K562 (cell line): ENCODE results near the gene TMEM50B. TPM values are rescaled to one million over a fixed set of nuclear protein-coding genes. Genes with fewer than 3 reads are reported as not detected.

Experiments
- ATAC-seq: fragments of 200-7000 bp; cut with Tn5 transposase; 3 replicates; pipeline ENCODE4 v1.9.1; 2020; ENCODE audit warnings: moderate library complexity
- BruUV-seq: library from RNA; stranded (reverse); fragments of 400-500 nt; replicated peaks from 2 replicates; lab custom pipeline; 2021; lab: Mats Ljungman, UMichigan
- CTCF ChIA-PET: fragments of 300-600 bp; formaldehyde crosslinking; extraction: SDS; loops from one replicate; lab custom pipeline; 2021; ENCODE audit warnings: low intra/inter-chr PET ratio; lab: Yijun Ruan, JAX
- POLR2A ChIA-PET: fragments of 300-600, 350-650 bp; sonication (Branson Sonifier 250); formaldehyde crosslinking; extraction: SDS; loops from one replicate; lab custom pipeline; 2021; ENCODE audit warnings: antibody characterized with exemption, inconsistent platforms; lab: Yijun Ruan, JAX
- DNase-seq, 4 experiments: peaks; one replicate each; pipeline versions ENCODE4 v3.0.0 to v3.0.0-alpha.2; 2011 to 2018; ENCODE audit warnings: low spot score in 3 of 4, mixed read lengths in 3 of 4; ENCODE audit errors: extremely low read depth in 1 of 4
- FAIRE-seq: peaks from 2 replicates; lab custom pipeline; 2011; peaks lifted over from hg19 to GRCh38; lab: Jason Lieb, UNC
- H2AFZ ChIP-seq: 2 replicates; pipeline ENCODE4 v1.6.0; 2011; ENCODE audit warnings: low read depth, low read length, control low read depth, inconsistent platforms
- H3K27ac ChIP-seq: fragments of 200-600 bp; 3 replicates; pipeline ENCODE4 v1.8.0; 2011; ENCODE audit warnings: low read depth, mild to moderate bottlenecking, control low read depth, inconsistent platforms, low read length, moderate library complexity, mixed read lengths; ENCODE audit errors: extremely low read depth
- H3K27me3 ChIP-seq, 2 experiments: fragments of 300-600 bp in 1 of 2; 2 replicates in 1 of 2; 3 replicates in 1 of 2; pipeline versions ENCODE4 v1.6.0 to v1.8.0; 2011; ENCODE audit warnings: inconsistent platforms in 2 of 2, low read length in 2 of 2, mild to moderate bottlenecking in 1 of 2, mixed read lengths in 1 of 2, moderate library complexity in 1 of 2; ENCODE audit not compliant: control insufficient read depth in 2 of 2, insufficient read depth in 2 of 2
- H3K36me3 ChIP-seq: fragments of 300-600 bp; 3 replicates; pipeline ENCODE4 v1.8.0; 2011; ENCODE audit warnings: mild to moderate bottlenecking, low read length, inconsistent platforms; ENCODE audit not compliant: control insufficient read depth, insufficient read depth
- H3K4me1 ChIP-seq, 2 experiments: fragments of 200-600 bp in 1 of 2; replicated peaks in 1 of 2; 2 replicates in 1 of 2; 3 replicates in 1 of 2; pipeline versions ENCODE4 v1.5.1 to v1.8.0; 2011; ENCODE audit warnings: inconsistent platforms in 2 of 2, low read length in 2 of 2, mild to moderate bottlenecking in 1 of 2, mixed read lengths in 1 of 2, moderate library complexity in 1 of 2; ENCODE audit not compliant: control insufficient read depth in 2 of 2, insufficient read depth in 2 of 2
- H3K4me2 ChIP-seq: 2 replicates; pipeline ENCODE4 v1.6.1; 2011; ENCODE audit warnings: low read length, control low read depth, inconsistent platforms, mixed read lengths; ENCODE audit not compliant: insufficient read depth
- H3K4me3 ChIP-seq: fragments of 200-600 bp; sonication (generic), shearing (Covaris generic); 2 replicates; pipeline ENCODE4 v1.5.1; 2016; ENCODE audit warnings: control low read depth, inconsistent platforms
- H3K79me2 ChIP-seq: fragments of 200-600 bp; 3 replicates; pipeline ENCODE4 v1.8.0; 2011; ENCODE audit warnings: low read length, inconsistent platforms; ENCODE audit not compliant: control insufficient read depth, insufficient read depth
- H3K9ac ChIP-seq, 2 experiments: 2 replicates each; pipeline versions ENCODE4 v1.6.0 to v1.6.1; 2011; ENCODE audit warnings: low read depth in 2 of 2, low read length in 2 of 2, control low read depth in 1 of 2, inconsistent platforms in 1 of 2, mild to moderate bottlenecking in 1 of 2, mixed read lengths in 1 of 2; ENCODE audit not compliant: insufficient read depth in 1 of 2
- H3K9me1 ChIP-seq: one replicate; pipeline ENCODE4 v1.6.0; 2011; ENCODE audit warnings: inconsistent platforms, mild to moderate bottlenecking, low read length, moderate library complexity; ENCODE audit not compliant: control insufficient read depth, insufficient read depth
- H3K9me3 ChIP-seq: replicated peaks from 2 replicates; pipeline ENCODE4 v1.5.1; 2011; ENCODE audit warnings: low read depth, low read length, inconsistent platforms; ENCODE audit not compliant: control insufficient read depth, insufficient read depth
- H4K20me1 ChIP-seq: replicated peaks from 2 replicates; pipeline ENCODE4 v1.6.1; 2011; ENCODE audit warnings: low read length, inconsistent platforms, mixed read lengths; ENCODE audit not compliant: control insufficient read depth, insufficient read depth
- ELF2 ChIP-seq: fragments of 250-450 bp; sonication (Bioruptor Pico); IDR thresholded peaks from 2 replicates; pipeline ENCODE4 v1.5.0; 2021; ENCODE audit warnings: mild to moderate bottlenecking
- KHSRP ChIP-seq: fragments of 450-650 bp; IDR thresholded peaks from 2 replicates; pipeline ENCODE4 v1.6.1; 2017
- MAFG ChIP-seq: fragments of 450-650 bp; conservative IDR thresholded peaks from 2 replicates; pipeline ENCODE4 v1.6.1; 2016; ENCODE audit warnings: missing genetic modification characterization, missing compliant biosample characterization
- SAFB ChIP-seq: fragments of 200-400 bp; formaldehyde crosslinking; IDR thresholded peaks from 2 replicates; pipeline ENCODE4 v1.6.1; 2017; ENCODE audit warnings: low read depth, low read length, borderline replicate concordance
- TCF15 ChIP-seq: fragments of 250-450 bp; sonication (Bioruptor Pico); IDR thresholded peaks from 2 replicates; pipeline ENCODE4 v1.8.0; 2022; ENCODE audit warnings: moderate library complexity, mild to moderate bottlenecking, inconsistent platforms
- THRAP3 ChIP-seq: fragments of 450-650 bp; IDR thresholded peaks from 2 replicates; pipeline ENCODE4 v1.6.1; 2016; ENCODE audit warnings: mild to moderate bottlenecking, inconsistent platforms, borderline replicate concordance
- ZBTB12 ChIP-seq: fragments of 250-450 bp; sonication (Bioruptor Pico); IDR thresholded peaks from 2 replicates; pipeline ENCODE4 v1.4.0; 2020
- ZNF175 ChIP-seq: fragments of 200-800 bp; sonication (Bioruptor generic); IDR thresholded peaks from 2 replicates; pipeline ENCODE4 v1.6.1; 2016; ENCODE audit warnings: low read depth, mild to moderate bottlenecking, missing genetic modification characterization, missing compliant biosample characterization
- ZNF583 ChIP-seq: fragments of 250-450 bp; sonication (Bioruptor Pico); IDR thresholded peaks from 2 replicates; pipeline ENCODE4 v1.4.0; 2020
- whole genome bisulfite sequencing: fragments of 100-300 bp; shearing (Covaris generic); methylation state at CpG from one replicate; pipeline ENCODE4 v1.1.6; 2016; ENCODE audit warnings: low coverage, mixed read lengths; ENCODE audit not compliant: insufficient coverage; ENCODE audit errors: missing lambda C conversion rate; 5-methylcytosine and 5-hydroxymethylcytosine counted together
- in situ Hi-C: fragments of 300-500 bp; cut with MboI; formaldehyde crosslinking; loops from 4 replicates; pipeline ENCODE4 v1.15.0; 2018; ENCODE audit warnings: inconsistent platforms, mixed read lengths
- intact Hi-C: fragments of 100-400 bp; cut with micrococcal nuclease; formaldehyde crosslinking; loops from 2 replicates; pipeline ENCODE4 v1.14.2; 2022
- polyA plus RNA-seq, 8 experiments: library from polyadenylated mRNA; depleted of rRNA in 4 of 8; stranded (reverse) in 5 of 8; unstranded in 3 of 8; fragments of >200 nt; fragmentation: Nextera tagmentation in 2 of 8; fragmentation: Illumina TruSeq in 1 of 8; extraction: Ambion mirVana in 2 of 8; extraction: Trizol in 1 of 8; gene quantifications; 2 replicates each; pipeline versions ENCODE4 v1.2.1 to v1.2.3, GENCODE V29; 2011 to 2014; ENCODE audit warnings: inconsistent platforms in 1 of 8, missing spikeins in 1 of 8
- total RNA-seq, 7 experiments: library from RNA; depleted of rRNA in 6 of 7; stranded (reverse); fragments of >200 nt in 6 of 7; fragmentation: Illumina TruSeq in 2 of 7; extraction: Trizol in 2 of 7; gene quantifications; 2 replicates each; pipeline versions ENCODE4 v1.2.1 to v1.2.3, GENCODE V29; 2011 to 2021; ENCODE audit warnings: low replicate concordance in 1 of 7

The TMEM50B gene
- total and polyA plus RNA-seq, 9 of the 15 experiments (the other 6 are each of a cell fraction or from before 2014, with no cell fraction given) = 20.5 to 64.6 (median 28.9) TPM

GRCh38 chr21:33441489-33442477, 38.0 kb downstream of the TMEM50B start (continued):
- 0 out of 2 replicates have a peak, but pooled peaks have one; percentile 23 for TF ChIP-seq ZBTB12 (CRISPR knock-in tag)
- TF ChIP-seq ZNF583 = 0 out of 2 replicates have a peak, but pooled peaks have one; percentile 11
- peak; percentile 75 for TF ChIP-seq ZNF175 (CRISPR knock-in tag)

DNA sequence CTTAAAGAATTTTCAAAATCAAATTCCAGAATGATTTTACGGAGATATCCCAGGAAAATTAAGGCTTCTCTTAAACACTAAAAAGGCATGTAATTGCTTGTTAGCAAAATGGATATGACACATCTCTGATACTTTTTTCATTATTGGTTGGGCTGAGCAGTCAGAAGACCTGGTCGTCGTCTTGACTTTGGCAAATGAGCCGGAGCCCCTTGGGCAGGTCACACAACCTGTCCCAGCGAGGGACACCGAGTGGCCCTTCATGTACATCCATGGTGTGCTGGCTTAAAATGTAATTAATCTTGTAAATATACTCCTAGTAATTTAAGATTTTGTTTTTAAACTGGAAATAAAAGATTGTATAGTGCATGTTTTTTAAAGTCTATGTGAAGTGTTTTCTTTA, 42.6 kb downstream of the TMEM50B start:
- no peak for FAIRE-seq
- no TSS peak for BruUV-seq
- CTCF ChIA-PET = no interaction called here
- peaks cover 0 to 3% of the 10 kb centered on the region in 2 experiments; a peak in 1 of 5 replicates for H3K4me1 ChIP-seq
- no peak overlapping the region for H3K4me3 ChIP-seq
- DNase-seq = no peak
- no peak overlapping the region for H2AFZ ChIP-seq
- H3K27me3 ChIP-seq = no peaks in the 10 kb centered on the region
- H3K79me2 ChIP-seq = no peaks in the 10 kb centered on the region
- 86% methylated on average over 6 of the region's 6 CpGs for WGBS
- no peak overlapping the region for H3K4me2 ChIP-seq
- no peaks in the 10 kb centered on the region for H4K20me1 ChIP-seq
- intact Hi-C loops (no loop called here), in situ Hi-C loops (no loop called here)
- ATAC-seq = no peak
- H3K9me1 ChIP-seq = no peaks in the 10 kb centered on the region
- POLR2A ChIA-PET = interaction anchor here (0.5 to 1.5 kb wide), 5 partner anchors 10 to 865 kb away, joined by 3 to 5 read pairs (median 3); no protein-coding TSS in a partner anchor
- H3K27ac ChIP-seq = no peak overlapping the region
- peaks cover 52% of the 10 kb centered on the region for H3K36me3 ChIP-seq
- no peak overlapping the region for H3K9ac ChIP-seq
- H3K9me3 ChIP-seq = no peaks in the 10 kb centered on the region
- TF ChIP-seq ELF2 (CRISPR knock-in tag) = no peak
- no peak for TF ChIP-seq TCF15 (CRISPR knock-in tag)
- no peak for TF ChIP-seq MAFG (tag)
- no peak for TF ChIP-seq KHSRP
- no peak for TF ChIP-seq THRAP3
- no peak for TF ChIP-seq SAFB
